ENCODE measurements around the gene JARID2.
A peak's percentile ranks its signal among the peaks of the same experiment; 100 is the strongest.

Gene JARID2

DNA sequence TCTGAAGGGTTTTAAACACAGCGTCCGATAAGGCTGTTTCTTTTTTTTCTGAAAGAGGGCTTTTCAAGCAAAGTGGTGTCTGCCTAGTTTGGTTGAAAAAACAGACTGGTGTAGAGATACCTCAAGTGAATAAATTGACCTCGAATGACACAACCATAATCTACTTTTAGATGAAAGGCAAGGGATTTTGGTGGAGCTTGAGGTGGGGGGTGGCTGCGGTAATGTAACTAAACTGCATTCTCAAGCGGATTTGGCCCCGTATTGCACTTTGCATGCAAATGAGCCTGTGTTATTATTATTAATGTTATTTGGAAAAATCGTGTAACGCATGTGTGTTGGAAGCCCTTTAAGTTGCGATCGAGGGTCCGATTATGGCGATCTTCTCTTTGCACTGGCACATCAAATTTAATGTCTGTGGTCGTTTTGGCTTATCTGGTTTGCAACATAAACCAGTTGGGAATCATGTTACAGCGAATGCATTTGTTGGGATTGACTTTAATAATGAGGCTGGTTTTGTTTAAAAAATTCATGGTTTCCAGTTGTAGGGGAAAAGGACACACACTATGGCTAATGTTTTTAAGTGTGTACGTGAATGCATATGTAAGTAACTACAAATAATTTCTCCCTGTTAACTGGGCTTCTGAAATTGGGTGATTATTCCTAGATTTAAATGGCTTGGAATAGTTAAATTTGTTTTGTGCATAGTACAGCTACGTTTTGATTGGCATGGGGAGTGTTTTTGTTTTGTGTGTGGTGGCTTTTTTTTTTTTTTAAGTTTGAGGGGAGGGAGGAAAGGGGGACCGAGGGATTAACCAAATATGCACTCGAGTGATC is 1.0 kb downstream of the JARID2 start:
- no peak for DNase-seq (ENCODE audit: low read depth in 2 of 2)

- DNase-seq (ENCODE audit: low read depth in 2 of 2), result peak; percentile 40 to 53
Measured at GRCh38 chr6:15247500-15248450, 1.9 kb downstream of the JARID2 start.

DNA sequence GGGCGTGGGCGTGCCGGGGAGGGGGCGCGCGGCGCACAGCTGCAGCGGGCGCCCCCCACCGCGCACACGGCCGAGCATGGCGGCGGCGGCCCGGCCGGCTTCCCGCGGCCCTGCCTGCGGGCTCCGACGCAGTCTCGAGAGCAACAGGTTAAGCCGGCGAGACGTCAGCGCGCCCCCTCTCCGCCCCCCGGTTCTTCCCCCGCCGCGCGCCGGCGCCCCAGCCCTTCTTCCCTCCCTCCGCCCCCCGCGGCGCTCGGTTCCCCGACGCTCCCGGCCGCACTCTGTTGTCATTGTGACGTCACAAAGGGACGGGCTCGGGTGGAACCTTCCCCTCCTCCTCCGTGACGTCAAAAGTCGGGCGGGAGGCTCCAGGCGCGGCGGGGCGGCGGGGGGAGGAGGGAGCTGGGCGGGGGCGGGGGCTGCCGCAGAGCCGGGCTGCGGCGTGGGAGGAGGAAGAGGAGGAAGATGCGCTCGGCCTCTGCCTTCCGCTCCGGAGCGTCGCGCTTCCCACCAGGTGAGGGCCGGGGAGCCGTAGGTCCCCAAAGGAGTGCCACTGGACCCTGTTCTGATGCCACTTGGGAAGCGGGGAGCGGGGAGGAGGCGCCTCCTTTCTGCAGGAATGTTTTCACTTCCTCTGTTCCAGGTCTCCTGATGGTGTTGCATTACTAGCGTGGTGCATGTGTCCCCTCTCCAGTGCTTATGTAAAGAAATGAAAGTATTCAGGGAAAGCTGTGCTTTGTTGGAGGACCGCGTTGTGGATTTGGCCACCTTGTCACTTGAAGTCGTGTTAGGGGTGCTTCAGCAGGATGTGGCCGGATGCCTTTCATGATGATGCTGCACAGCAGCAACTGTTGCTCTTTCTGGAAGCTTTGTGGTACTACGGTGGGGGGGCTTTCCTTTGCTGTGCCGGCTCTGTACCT is 2.8 kb downstream of the JARID2 start:
- DNase-seq (ENCODE audit: low read depth in 2 of 2), result peak; percentile 94 to 96

DNA sequence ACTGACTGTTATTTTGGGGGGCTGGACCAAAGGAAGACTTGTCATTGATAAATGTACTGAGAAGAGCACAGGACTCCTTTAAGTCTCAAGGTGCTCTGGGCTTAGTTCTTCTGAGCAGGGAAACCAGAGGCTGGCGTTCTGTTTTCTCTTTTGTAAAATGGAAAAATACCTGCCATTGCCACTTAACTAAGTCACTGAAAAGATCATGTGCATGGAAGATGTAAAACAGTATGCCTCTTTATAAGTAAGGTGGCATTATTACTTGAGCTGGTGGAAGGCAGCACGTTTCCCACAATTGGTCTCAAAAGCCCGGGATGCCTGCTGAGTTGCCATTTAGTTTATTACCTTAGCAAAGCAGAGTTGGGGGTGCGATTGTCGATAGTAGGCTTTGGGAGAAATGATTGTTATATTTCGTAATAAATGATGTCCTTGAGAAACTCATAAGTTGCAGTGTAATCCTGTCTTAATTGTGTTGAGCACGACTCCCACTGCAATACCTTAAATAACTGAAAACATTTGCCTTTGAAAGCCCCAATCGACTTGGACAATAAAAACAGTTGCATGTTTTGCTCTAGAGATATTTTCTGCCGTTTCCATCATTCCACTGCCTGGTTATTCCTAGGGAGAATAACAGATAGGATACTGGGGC is 3.6 kb downstream of the JARID2 start:
- no peak for DNase-seq (ENCODE audit: low read depth in 2 of 2)

GRCh38 chr6:15250187-15251168 is 4.6 kb downstream of the JARID2 start:
- no peak for DNase-seq (ENCODE audit: low read depth in 2 of 2)

GRCh38 chr6:15252195-15252594 is 6.3 kb downstream of the JARID2 start:
- no peak for DNase-seq (ENCODE audit: low read depth in 2 of 2)

- DNase-seq (ENCODE audit: low read depth in 2 of 2), result no peak
Measured at GRCh38 chr6:15253203-15254022, 7.5 kb downstream of the JARID2 start.

GRCh38 chr6:15254070-15254975 is 8.5 kb downstream of the JARID2 start:
- no peak for DNase-seq (ENCODE audit: low read depth in 2 of 2)

- DNase-seq (ENCODE audit: low read depth in 2 of 2), result no peak
Measured at GRCh38 chr6:15255481-15255880, 9.6 kb downstream of the JARID2 start.

GRCh38 chr6:15255909-15256395 is 10.1 kb downstream of the JARID2 start:
- DNase-seq (ENCODE audit: low read depth in 2 of 2), result no peak

- DNase-seq (ENCODE audit: low read depth in 2 of 2), result no peak
Measured at GRCh38 chr6:15256538-15257271, 10.8 kb downstream of the JARID2 start.

GRCh38 chr6:15257357-15258132 is 11.7 kb downstream of the JARID2 start:
- DNase-seq (ENCODE audit: low read depth in 2 of 2), result no peak

GRCh38 chr6:15259766-15260098 is 13.9 kb downstream of the JARID2 start:
- DNase-seq (ENCODE audit: low read depth in 2 of 2), result no peak

- DNase-seq (ENCODE audit: low read depth in 2 of 2), result no peak
Measured at GRCh38 chr6:15260099-15260821, 14.4 kb downstream of the JARID2 start.

GRCh38 chr6:15263780-15264374 is 18.0 kb downstream of the JARID2 start:
- DNase-seq (ENCODE audit: low read depth in 2 of 2), result no peak

Measured in activated CD8-positive, alpha-beta memory T cell treated with anti-CD3 and anti-CD28 coated beads for 4 hours (primary cell).